ENCODE data around the gene FABP1.

GRCh38 chr2:88074150-88074549 lies 53.7 kb downstream of the FABP1 start:
- TF ChIP-seq CTCF (IDR thresholded peaks at IDR 0.05; ENCODE audit: borderline replicate concordance, extremely low read depth, low read length, poor library complexity, severe bottlenecking) (no peak), EZH2 (IDR thresholded peaks at IDR 0.05; ENCODE audit: borderline replicate concordance, low read depth, low read length, severe bottlenecking) (no peak)
